ENCODE measurements around the gene TTLL6.

Gene TTLL6

GRCh38 chr17:48816774-48817590 lies at the start of gene TTLL6:
TTLL6 (minus strand) TSS chr17:48817229; CDS start chr17:48817072, 157 bp downstream.
- TF ChIP-seq ZNF274 (IDR thresholded peaks at IDR 0.05; ENCODE audit: low read depth, low read length) = no peak
- H3K4me3 ChIP-seq (ENCODE audit: low read length) = peak within 1 kb of the TSS; percentile 60

DNA sequence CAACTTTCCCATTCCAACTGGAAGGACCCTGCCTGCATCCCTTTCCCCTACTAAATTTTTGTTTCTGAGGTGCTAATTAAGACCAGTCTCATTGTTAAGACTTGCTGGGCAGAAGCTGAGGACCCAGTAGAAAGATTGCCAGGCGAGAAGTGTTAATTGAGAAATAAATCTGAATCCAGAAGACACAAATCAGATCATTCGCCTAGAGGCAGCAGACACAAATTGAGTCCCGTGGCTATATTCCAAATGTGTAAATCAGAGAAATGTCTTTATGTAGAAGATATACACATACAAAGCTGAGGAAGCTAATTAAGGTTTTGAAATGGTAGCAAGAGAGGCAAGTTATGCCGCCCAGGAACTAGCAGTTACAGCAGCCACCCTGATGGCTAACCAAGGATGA lies 43.4 kb upstream of the TTLL6 start:
- TF ChIP-seq ZNF274 (IDR thresholded peaks at IDR 0.05; ENCODE audit: low read depth, low read length) = no peak
- H3K4me3 ChIP-seq (ENCODE audit: low read length) = no peak overlapping the region

DNA sequence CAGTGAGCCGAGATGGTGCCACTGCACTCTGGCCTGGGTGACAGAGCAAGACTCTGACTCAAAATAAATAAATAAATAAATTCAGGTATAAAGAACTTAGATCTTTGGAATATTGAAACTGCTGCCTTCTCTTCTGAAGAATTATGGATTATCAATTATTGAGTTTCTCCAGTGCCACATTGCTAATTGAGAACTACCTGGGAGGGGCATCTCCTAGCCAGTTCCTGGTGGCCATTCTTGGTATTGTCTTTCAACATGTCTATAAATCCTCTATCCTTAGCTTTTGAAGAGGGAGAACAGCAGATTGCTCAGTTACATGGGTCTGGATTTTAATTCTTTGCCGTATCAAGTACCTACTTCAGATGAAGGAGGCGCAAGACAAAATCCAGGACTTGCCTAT lies 43.0 kb upstream of the TTLL6 start:
- no peak overlapping the region for H3K4me3 ChIP-seq (ENCODE audit: low read length)
- no peak for TF ChIP-seq ZNF274 (IDR thresholded peaks at IDR 0.05; ENCODE audit: low read depth, low read length)

DNA sequence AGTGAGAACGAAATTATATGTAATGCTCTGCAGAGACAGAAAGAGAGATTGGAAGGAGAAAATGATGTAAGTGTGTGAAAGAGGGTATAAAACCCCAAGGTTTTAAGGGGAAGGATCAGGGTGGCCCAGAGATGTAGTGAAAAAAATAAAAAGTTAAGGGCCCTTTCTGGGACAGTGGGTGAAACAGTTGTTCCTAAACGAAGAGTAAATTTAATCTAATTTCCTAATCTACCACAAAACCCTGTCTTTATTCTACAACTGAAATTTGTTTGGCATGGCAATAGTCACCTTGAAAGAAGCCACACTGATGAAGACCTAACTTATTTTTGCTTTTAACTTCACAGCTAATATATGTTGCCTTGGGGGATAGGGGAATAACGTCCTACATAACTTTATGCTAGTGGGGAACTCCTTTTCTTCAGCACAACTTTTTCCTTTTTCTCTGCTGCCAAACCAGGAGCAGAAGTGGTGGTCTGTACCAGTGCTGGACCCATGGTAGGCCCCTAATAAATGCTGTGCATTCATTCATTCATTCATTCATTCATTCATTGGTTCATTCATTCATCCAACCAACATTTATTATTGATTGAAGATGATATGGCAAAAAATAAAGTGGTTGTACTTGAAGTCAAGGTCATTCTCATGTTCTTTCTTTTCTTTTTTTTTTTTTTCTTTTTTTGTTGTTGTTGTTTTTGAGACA lies 39.2 kb upstream of the TTLL6 start:
- H3K4me3 ChIP-seq (ENCODE audit: low read length) = no peak overlapping the region
- TF ChIP-seq ZNF274 (IDR thresholded peaks at IDR 0.05; ENCODE audit: low read depth, low read length) = no peak

DNA sequence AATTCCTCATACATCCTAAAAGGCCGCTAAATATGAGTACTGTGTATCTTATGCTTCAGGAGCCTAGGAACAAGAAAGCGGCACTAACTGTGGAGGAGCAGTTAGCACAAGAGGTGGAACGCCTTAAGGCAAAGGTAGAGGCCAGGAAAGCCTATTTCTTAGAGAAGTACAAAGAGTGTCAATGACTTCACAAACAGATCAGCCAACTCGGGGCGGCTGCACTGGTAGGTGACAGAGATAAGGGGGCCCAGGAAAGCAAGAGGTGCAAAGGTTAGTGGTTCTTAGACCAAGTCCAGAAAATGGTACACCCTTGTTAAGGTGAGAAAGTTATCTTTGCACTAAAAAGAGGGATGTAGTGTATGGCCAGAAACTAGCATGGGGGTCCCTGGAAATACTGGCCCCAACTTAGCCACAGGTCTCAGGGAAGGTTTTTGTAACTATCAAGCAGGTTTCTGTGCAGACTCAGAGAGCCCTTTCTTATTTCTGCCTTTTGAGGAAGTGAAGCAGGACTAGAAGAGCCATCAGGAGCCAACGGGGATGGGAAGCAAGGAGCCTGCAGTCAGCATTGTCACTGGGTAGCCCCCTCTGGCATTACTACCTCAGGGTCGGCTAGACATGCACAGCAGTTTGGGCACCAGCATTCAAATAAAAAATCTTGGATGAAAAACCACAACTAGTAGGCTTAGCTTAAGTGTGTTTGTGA lies 37.9 kb upstream of the TTLL6 start:
- H3K4me3 ChIP-seq (ENCODE audit: low read length) = no peak overlapping the region
- no peak for TF ChIP-seq ZNF274 (IDR thresholded peaks at IDR 0.05; ENCODE audit: low read depth, low read length)

- H3K4me3 ChIP-seq (ENCODE audit: low read length) = no peak overlapping the region
- no peak for TF ChIP-seq ZNF274 (IDR thresholded peaks at IDR 0.05; ENCODE audit: low read depth, low read length)
Observed at GRCh38 chr17:48850792-48851323, 33.8 kb upstream of the TTLL6 start.

DNA sequence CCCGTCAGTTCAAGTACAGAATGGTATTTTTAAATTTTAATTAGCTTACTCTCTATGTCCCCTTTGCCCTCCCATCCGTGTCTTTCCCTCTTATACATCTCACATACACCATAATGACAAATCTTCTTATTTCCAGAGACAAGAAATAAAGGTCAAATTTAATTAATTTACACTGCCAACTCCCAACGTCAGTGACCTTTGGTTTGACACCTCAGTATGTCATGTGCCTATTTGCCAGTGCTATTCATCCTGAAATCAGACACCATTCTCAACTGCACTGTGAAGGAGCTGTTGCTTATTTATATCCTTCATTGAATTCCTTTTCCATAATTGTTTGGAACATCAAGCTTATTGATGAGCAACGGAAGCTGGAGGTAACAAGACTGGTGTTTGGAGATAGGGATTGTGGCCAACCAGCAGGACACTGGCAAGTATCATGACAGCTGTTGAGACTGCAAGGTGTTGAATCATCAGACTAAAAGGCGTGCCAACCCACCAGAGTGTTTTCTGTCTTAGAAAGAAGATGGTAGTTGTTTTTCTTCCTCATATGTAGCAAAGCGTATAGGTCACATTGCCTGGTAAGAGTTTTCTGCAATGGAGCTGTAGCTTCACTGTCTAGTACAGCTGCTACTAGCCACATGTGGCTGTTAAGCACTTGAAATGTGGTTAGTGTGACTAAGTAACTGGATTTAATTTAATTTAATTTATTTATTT lies 26.3 kb upstream of the TTLL6 start:
- H3K4me3 ChIP-seq (ENCODE audit: low read length) = no peak overlapping the region
- no peak for TF ChIP-seq ZNF274 (IDR thresholded peaks at IDR 0.05; ENCODE audit: low read depth, low read length)

DNA sequence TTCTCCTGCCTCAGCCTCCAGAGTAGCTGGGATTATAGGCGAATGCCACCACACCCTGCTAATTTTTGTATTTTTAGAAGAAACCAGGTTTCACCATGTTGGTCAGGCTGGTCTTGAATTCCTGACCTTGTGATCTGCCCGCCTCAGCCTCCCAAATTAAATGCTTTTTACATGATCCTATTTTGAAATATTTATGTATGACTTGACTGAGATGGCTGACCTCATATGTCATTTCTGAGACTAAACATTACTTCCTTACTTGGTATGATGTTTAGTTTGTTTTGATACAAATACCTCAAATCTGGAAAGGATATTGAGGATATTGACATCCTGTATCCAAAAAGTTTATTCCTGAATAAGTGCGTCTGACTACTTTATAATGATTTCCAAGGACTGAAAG lies 25.7 kb upstream of the TTLL6 start:
- H3K4me3 ChIP-seq (ENCODE audit: low read length) = no peak overlapping the region
- TF ChIP-seq ZNF274 (IDR thresholded peaks at IDR 0.05; ENCODE audit: low read depth, low read length) = no peak

- no peak for TF ChIP-seq ZNF274 (IDR thresholded peaks at IDR 0.05; ENCODE audit: low read depth, low read length)
- H3K4me3 ChIP-seq (ENCODE audit: low read length) = peak overlapping the region; percentile 93; the same call in 1 of the 2 replicates
Observed at GRCh38 chr17:48841395-48841831, 24.4 kb upstream of the TTLL6 start.

- no peak for TF ChIP-seq ZNF274 (IDR thresholded peaks at IDR 0.05; ENCODE audit: low read depth, low read length)
- H3K4me3 ChIP-seq (ENCODE audit: low read length) = no peak overlapping the region
Observed at GRCh38 chr17:48840441-48840840, 23.4 kb upstream of the TTLL6 start.

GRCh38 chr17:48837458-48837857 lies 20.4 kb upstream of the TTLL6 start:
- H3K4me3 ChIP-seq (ENCODE audit: low read length) = 0 out of 2 replicates have a peak overlapping the region, but pooled peaks have one; percentile 42

DNA sequence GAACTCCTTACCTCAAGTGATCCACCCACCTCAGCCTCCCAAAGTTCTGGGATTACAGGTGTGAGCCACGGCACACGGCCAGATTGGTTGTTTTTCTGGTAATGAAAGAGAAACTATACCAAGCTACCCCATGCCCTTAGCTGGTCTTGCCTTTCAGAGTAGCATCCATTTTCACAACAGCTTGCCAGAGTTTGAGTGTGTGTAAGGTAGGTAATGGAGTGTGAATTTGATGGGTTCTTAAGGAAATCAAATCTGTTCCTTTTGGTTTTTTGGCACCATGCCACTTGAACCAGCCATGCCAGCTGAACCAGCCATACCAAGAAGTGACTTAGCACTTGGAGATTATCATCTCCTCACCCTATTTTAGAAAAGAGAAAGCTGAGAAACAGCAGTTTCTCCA lies 18.9 kb upstream of the TTLL6 start:
- peak overlapping the region; percentile 14; the same call in 1 of the 2 replicates for H3K4me3 ChIP-seq (ENCODE audit: low read length)
- no peak for TF ChIP-seq ZNF274 (IDR thresholded peaks at IDR 0.05; ENCODE audit: low read depth, low read length)

GRCh38 chr17:48834973-48835372 lies 17.9 kb upstream of the TTLL6 start:
- TF ChIP-seq ZNF274 (IDR thresholded peaks at IDR 0.05; ENCODE audit: low read depth, low read length) = no peak
- no peak overlapping the region; the same call in 1 of the 2 replicates for H3K4me3 ChIP-seq (ENCODE audit: low read length)

GRCh38 chr17:48831549-48831883 lies 14.5 kb upstream of the TTLL6 start:
- TF ChIP-seq ZNF274 (IDR thresholded peaks at IDR 0.05; ENCODE audit: low read depth, low read length) = no peak
- H3K4me3 ChIP-seq (ENCODE audit: low read length) = peak overlapping the region; percentile 91

Data from GM08714 (cell line).